Measurements from ENCODE around the gene ZNF831.

GRCh38 chr20:59194023-59194935 lies 30.7 kb downstream of the ZNF831 start:
- TF ChIP-seq POLR2A (IDR thresholded peaks at IDR 0.05) (no peak), CTCF (IDR thresholded peaks at IDR 0.05) (no peak)
